Measurements from ENCODE around the gene GGTA1.
"Not testable (repeated sequence)": the region's sequence is repeated elsewhere in the genome, so short reads cannot be mapped to it uniquely, and the experiment has no call there.

The GGTA1 gene

GRCh38 chr9:121455527-121456239 is 44.0 kb downstream of the GGTA1 start:
- DNase-seq: no peak

DNA sequence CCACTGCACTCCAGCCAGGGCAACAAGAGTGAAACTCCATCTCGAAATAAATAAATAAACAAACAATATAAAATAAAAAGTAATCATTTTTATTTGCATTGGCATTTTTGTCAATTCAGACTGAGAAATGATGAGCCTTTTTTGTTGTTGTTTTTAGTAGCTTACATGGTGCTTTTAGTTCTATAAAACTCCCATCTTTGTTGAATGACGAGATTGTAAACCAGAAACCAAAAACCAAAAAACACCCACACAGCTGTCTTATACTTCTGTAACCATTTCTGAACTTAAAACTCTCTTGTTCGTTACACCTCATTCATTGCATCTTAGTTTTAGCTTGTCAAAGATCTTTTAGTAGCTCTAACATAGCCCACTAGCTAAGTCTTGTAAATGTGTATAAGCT is 44.7 kb downstream of the GGTA1 start:
- DNase-seq: no peak

DNA sequence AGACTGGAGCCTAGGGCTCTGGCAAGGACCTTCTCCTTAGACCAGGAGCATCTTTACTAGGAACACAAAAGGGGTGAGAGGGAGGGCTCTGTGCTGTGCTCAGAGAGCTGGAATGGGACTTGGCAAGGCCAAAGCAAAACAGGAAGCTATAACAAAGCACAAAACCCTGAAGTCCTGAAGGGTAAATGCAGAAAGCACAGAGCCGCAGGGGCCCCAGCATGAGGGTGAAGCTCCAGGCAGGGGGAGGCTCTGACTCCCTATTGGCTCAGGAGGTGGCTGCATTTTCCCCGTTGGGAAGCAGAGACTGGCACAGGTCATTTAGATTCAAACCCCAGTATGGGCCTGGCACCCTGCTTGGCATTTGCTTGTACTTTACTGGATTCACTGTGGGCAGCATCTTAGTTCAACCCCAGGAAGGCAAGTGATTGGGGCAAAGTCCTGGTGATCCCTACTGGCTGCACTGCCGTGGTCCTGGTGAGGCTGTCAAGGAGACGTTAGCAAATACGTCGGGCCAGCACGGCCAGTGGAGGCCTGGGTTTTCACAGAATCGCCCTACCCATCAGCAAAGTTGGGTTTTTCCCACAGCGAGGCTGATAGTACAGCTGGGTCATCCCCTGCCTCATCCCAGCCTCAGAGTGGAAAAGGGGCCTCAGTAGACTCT is 46.3 kb downstream of the GGTA1 start:
- DNase-seq: no peak

GRCh38 chr9:121452085-121452484 is 47.6 kb downstream of the GGTA1 start:
- no peak for DNase-seq

DNA sequence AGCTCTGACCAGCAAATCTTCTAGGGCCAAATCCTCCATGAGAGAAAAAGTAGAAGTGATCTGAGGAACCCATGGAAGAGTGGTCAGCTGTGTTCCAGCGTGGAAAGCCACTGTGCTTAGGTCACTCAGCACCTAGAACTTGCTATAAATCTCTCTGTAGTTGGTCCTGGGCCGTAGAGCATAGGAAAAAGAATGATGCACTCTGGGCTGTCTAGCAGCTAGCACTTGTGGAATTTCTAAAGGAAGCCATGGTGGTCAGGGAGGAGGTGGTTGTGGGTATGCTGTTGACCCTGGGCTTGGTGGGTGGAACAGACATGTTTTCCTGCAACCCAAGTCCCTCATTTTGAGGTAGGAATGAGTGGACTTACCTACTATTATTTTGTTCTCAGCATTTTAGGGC is 48.1 kb downstream of the GGTA1 start:
- no peak for DNase-seq

DNA sequence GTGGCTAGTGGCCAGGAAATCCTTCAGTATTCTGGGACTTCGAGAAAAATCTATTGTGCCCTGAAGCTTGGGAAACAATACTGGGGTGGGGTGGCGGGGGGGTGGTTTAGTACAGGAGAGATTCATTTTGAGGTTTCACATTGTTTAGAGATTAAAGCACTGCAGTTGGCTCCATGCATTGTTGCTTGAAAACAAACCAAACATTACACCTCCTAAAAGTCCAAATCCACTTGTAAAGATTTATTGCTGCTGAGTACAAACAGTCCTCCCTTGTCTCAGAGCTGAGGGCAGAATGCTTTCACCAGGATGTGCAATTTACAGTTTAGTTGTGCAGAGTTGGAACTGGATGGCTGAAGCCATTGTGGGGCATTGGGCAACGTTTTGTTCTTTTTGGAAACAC is 49.4 kb downstream of the GGTA1 start:
- DNase-seq: no peak

- no peak for DNase-seq
Observed at GRCh38 chr9:121449786-121450185, 49.9 kb downstream of the GGTA1 start.

DNA sequence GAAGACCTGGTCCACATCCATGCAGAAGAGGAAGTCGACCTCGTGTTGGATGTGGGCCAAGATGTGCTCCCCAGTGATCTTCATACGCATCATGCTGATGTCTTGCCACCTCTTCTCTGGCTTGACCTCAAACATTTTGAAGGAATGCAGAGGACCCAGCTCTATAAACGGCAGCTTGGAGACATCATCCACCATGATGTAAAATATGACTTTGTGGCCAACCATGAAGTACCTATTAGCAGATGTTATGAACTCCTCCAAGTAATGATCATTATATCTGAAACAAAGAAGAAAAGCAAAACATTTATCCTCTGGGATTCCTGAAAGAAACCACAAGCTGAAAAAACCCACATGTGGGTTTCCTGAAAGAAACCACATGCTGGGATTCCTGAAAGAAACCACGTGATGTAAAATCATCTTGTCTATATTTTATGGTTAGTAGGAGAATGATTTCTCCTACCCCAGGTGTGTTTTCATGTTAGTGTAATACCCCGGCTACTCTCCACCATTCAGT is 52.3 kb downstream of the GGTA1 start:
- no peak for DNase-seq

DNA sequence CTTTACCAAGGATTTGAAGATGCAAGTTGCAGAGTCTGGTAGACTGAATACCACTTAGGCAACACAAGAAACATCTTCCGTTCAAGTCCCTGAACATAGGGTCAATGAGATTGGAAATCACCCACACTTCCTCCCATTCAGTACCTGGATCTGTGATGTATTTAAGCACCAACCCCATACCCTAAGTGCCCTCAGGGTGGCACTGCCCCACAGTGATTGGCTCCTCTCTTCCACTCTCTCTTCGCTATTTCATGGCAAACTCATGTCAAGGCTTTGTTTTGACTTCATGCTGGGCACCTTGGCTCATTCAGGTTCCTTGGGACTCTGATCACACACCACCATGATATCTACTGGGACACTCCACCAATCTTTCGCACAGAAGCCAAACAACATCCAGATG is 53.7 kb downstream of the GGTA1 start:
- no peak for DNase-seq

GRCh38 chr9:121443981-121444380 is 55.7 kb downstream of the GGTA1 start:
- DNase-seq: no peak

- no peak for DNase-seq
Observed at GRCh38 chr9:121441165-121441564, 58.5 kb downstream of the GGTA1 start.

DNA sequence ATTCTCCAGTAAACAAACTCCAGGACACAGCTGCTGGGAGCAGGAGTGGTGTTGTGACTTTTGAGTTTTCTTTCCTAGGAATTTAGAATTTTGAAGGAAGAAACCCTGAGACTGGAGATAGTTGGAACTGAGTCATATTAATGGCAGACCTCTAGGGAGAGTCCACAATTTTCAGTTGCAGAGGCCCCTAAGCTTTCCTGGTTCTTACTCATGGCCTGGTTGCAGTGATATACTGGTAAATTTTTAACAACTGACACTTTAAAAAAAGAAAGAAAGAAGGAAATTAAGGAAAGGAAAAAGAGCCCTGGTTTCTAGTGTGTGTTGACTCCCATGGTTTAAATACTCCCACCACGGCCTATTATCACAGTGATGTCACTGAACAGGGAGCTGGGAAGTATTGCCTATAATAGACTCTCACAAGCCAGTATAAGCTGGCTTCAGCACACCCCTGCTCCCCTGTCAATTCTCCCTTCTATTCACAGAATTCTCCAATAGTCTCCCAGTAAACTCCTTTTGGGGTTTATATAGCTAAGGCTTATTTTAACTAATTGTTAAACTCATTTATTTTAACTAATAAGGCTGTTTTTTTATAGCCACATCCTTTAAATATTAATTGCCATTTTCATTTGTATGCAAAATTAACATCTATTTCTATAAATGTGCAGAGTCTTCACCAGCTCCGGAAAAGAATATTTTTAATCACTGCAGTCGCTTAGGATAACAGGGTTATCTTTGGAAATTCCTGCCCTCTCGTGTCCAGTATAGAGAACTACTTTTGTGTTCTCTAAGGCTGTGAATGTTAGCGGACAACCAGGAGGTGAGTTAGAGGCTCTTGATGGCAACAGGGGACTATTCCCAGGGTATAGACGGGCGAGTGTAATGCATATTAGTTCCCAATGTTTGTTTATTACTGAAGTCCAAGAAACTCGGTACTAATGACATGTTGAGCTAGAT is 59.7 kb downstream of the GGTA1 start:
- no peak for DNase-seq

DNA sequence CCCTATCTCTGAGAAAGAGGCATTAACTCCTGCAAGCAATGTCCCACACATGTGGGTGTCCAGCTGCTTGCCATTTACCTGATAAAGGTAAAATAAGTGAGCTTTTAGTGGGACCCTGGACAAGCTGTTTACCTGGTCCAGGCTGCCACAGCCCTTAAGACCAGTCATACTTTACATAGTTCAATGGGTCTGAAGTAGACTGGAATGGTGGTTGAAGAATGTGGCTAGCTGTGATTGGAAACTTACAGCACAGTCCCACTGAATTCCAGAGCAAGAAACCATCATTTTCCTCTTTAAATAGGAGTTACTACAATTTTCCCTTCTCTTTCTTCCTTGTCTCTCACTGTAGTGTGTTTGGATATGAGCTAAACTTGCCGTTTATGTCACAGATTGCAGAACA is 60.6 kb downstream of the GGTA1 start:
- no peak for DNase-seq

- no peak for DNase-seq
Observed at GRCh38 chr9:121437891-121438290, 61.8 kb downstream of the GGTA1 start.

- DNase-seq: not testable (repeated sequence)
Observed at GRCh38 chr9:121437046-121437445, 62.6 kb downstream of the GGTA1 start.

GRCh38 chr9:121434969-121435368 is 64.7 kb downstream of the GGTA1 start:
- DNase-seq: no peak

- no peak for DNase-seq
Observed at GRCh38 chr9:121427899-121428298, 71.7 kb downstream of the GGTA1 start.

DNA sequence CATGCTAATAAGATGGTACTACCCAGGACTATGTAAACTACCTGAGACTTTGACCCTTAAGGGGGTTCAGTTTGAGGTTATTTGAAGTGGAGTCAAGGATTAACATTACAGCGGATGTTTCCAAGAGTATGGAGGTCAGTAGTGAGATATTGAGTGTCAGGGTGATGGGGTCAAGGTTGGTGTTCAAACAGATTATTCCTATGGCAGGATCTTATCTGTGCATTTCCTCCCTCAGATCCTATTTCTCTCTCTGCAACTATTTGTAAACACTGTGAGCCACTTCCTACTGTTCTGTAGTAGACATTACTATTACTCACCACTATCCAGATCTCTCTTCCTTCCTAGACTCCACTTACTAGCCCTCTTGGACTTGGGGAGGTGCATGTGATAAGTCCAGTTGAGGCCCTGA is 75.6 kb downstream of the GGTA1 start:
- no peak for DNase-seq

DNA sequence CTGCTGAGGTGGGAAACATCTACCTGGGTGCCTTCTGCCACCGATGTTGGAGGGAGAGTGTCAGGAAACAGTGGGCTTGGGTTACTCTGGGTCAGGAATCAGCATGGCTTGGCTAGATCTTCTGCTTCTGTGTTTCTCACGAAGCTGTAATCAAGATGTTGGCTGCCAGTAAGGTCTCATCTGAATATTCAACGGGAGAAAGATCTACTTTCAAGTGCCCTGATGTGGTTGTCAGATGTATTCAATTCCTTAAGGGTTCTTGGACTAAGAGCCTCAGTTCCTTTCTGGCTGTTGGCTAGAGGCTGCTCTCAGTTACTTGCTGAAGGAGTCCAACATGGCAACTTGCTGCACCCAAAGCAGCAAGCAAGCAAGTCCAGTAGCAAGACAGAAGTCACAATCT is 87.7 kb downstream of the GGTA1 start:
- DNase-seq: no peak

- no peak for DNase-seq
Observed at GRCh38 chr9:121405899-121406298, 93.7 kb downstream of the GGTA1 start.
